ENCODE data around the gene SIDT2. TPM values are rescaled to one million over a fixed set of nuclear protein-coding genes. Genes with fewer than 3 reads are reported as not detected.

SIDT2 gene
- total and polyA plus RNA-seq, 2 of the 13 experiments (the other 11 are each of a cell fraction or from before 2014, with no cell fraction given) = 11.5 to 28.0 TPM

- TF ChIP-seq HOXD1 (CRISPR knock-in tag; IDR thresholded peaks at IDR 0.05) (no peak), HMG20A (CRISPR knock-in tag; IDR thresholded peaks at IDR 0.05; ENCODE audit: borderline replicate concordance) (no peak), TIGD3 (CRISPR knock-in tag; IDR thresholded peaks at IDR 0.05; ENCODE audit: borderline replicate concordance) (no peak), CEBPG (CRISPR knock-in tag; IDR thresholded peaks at IDR 0.05) (no peak)
Observed at GRCh38 chr11:117199916-117200812, 21.6 kb downstream of the SIDT2 start (continued).

GRCh38 chr11:117200813-117201657, 22.5 kb downstream of the SIDT2 start:
- no peaks in the 10 kb centered on the region for H4K20me1 ChIP-seq (ENCODE audit: insufficient read depth, low read length)
- BruUV-seq (replicated peaks) = no TSS peak
- H3K27me3 ChIP-seq (ENCODE audit: control insufficient read depth in 1 of 2, insufficient read depth in 2 of 2, low read length in 2 of 2) = no peaks in the 10 kb centered on the region
- H3K4me1 ChIP-seq (ENCODE audit: insufficient read depth, low read length) = peaks cover 9% of the 10 kb centered on the region
- H3K79me2 ChIP-seq (ENCODE audit: insufficient read depth, low read length) = no peaks in the 10 kb centered on the region
- no peak overlapping the region for H3K27ac ChIP-seq (ENCODE audit: extremely low read length, insufficient read depth, low read length)
- no peak overlapping the region for H2AFZ ChIP-seq (ENCODE audit: low read length)
- no peak overlapping the region for H3K4me2 ChIP-seq (ENCODE audit: low read depth, low read length)
- H3K9ac ChIP-seq (ENCODE audit: insufficient read depth, low read depth, low read length) = no peak overlapping the region
- no peaks in the 10 kb centered on the region for H3K9me3 ChIP-seq (ENCODE audit: low read length)
- DNase-seq (ENCODE audit: low spot score) (no peak), FAIRE-seq (no peak), ATAC-seq (no peak)
- ChIA-PET POLR2A (no interaction called here), CTCF (ENCODE audit: low intra/inter-chr PET ratio, low total read pairs) (no interaction called here)
- in situ Hi-C loops (cut with HindIII; ENCODE audit: extremely low pct_ligation_motif_present, low pct_unique_long_range_greater_than_20kb) (no loop called here), intact Hi-C loops (cut with micrococcal nuclease; ENCODE audit: unreplicated experiment) (loop anchor here (1.0 kb wide), 1 partner anchor 25 kb away; no protein-coding TSS in a partner anchor)
- WGBS (ENCODE audit: low lambda C conversion rate) = 92% methylated on average over 8 of the region's 12 CpGs
- H3K4me3 ChIP-seq (replicated peaks in 1 of 3; ENCODE audit: insufficient read depth in 1 of 3, low read depth in 2 of 3, low read length in 3 of 3) = no peak overlapping the region
- H3K36me3 ChIP-seq (replicated peaks in 1 of 2; ENCODE audit: control insufficient read depth in 1 of 2, insufficient read depth in 2 of 2, low read length in 2 of 2) = peaks cover 0 to 3% of the 10 kb centered on the region in 2 experiments; a peak in 1 of 5 replicates
- TF ChIP-seq ZNF576 (CRISPR knock-in tag; IDR thresholded peaks at IDR 0.05) (no peak), HINFP (CRISPR knock-in tag; IDR thresholded peaks at IDR 0.05; ENCODE audit: low read depth) (no peak), AGO2 (optimal IDR thresholded peaks at IDR 0.05; ENCODE audit: low read depth, low read length) (no peak), RARA (CRISPR knock-in tag; IDR thresholded peaks at IDR 0.05) (no peak), ZSCAN31 (CRISPR knock-in tag; IDR thresholded peaks at IDR 0.05; ENCODE audit: low read depth) (no peak), RXRA (CRISPR knock-in tag; IDR thresholded peaks at IDR 0.05) (no peak), ZSCAN22 (CRISPR knock-in tag; IDR thresholded peaks at IDR 0.05) (no peak), NFIC (IDR thresholded peaks at IDR 0.05; ENCODE audit: low read length) (no peak), ZNF292 (CRISPR knock-in tag; IDR thresholded peaks at IDR 0.05; ENCODE audit: borderline replicate concordance, low read depth) (no peak), CBX2 (IDR thresholded peaks at IDR 0.05; ENCODE audit: low read depth, low read length) (no peak), CBX2 (CRISPR knock-in tag; IDR thresholded peaks at IDR 0.05; ENCODE audit: low read depth) (no peak), SIX1 (CRISPR knock-in tag; IDR thresholded peaks at IDR 0.05; ENCODE audit: borderline replicate concordance) (no peak), CEBPG (CRISPR knock-in tag; IDR thresholded peaks at IDR 0.05) (no peak), AHR (CRISPR knock-in tag; IDR thresholded peaks at IDR 0.05) (no peak), GPBP1L1 (CRISPR knock-in tag; IDR thresholded peaks at IDR 0.05) (no peak)

Data from HepG2 (cell line).